Ovary (tissue), 9 donors: ENCODE data around the gene ZNF701. TPM values are rescaled to one million over a fixed set of nuclear protein-coding genes. Genes with fewer than 3 reads are reported as not detected.
"Not testable (repeated sequence)": the region's sequence is repeated elsewhere in the genome, so short reads cannot be mapped to it uniquely, and the experiment has no call there.

Experiments
- DNase-seq, 5 donors: peaks; one replicate each; pipeline ENCODE4 v3.0.0-alpha.2; 2019 to 2020
- H3K27ac ChIP-seq, 2 donors: fragments of 200-600 bp; one replicate each; pipeline versions ENCODE4 v1.5.1 to v1.8.0; 2019 to 2022
- H3K27me3 ChIP-seq: fragments of 200-600 bp; one replicate; pipeline ENCODE4 v1.8.0; 2022
- H3K36me3 ChIP-seq: fragments of 200-600 bp; sonication (generic); one replicate; pipeline ENCODE4 v1.5.1; 2019
- H3K4me1 ChIP-seq: one replicate; pipeline ENCODE4 v1.8.1; 2013; ENCODE audit warnings: mild to moderate bottlenecking, moderate library complexity; ENCODE audit not compliant: insufficient read depth
- H3K4me3 ChIP-seq: fragments of 200-600 bp; sonication (generic); one replicate; pipeline ENCODE4 v1.5.1; 2017
- H3K9me3 ChIP-seq, 2 donors: fragments of 200-600 bp in 1 of 2; sonication (generic) in 1 of 2; one replicate each; pipeline versions ENCODE4 v1.5.1 to v1.8.1; 2013 to 2019; ENCODE audit warnings: mild to moderate bottlenecking in 1 of 2, moderate library complexity in 1 of 2
- CTCF ChIP-seq, 3 donors: fragments of 450-650 bp in 2 of 3; fragments of 200-600 bp in 1 of 3; IDR thresholded peaks; one replicate each; pipeline versions ENCODE4 v1.5.1 to v1.8.0; 2016 to 2022; ENCODE audit warnings: antibody characterized with exemption in 3 of 3, mild to moderate bottlenecking in 1 of 3
- EP300 ChIP-seq: sonication (generic); formaldehyde crosslinking; IDR thresholded peaks from one replicate; pipeline ENCODE4 v1.6.1; 2017; ENCODE audit warnings: antibody characterized with exemption
- POLR2A ChIP-seq: fragments of 450-650 bp; IDR thresholded peaks from one replicate; pipeline ENCODE4 v1.6.1; 2017; ENCODE audit warnings: antibody characterized with exemption, mild to moderate bottlenecking, moderate library complexity
- WGBS, 3 donors: extraction: QIAGEN DNeasy Blood & Tissue Kit in 1 of 3; methylation state at CpG; one replicate each; pipeline versions ENCODE4 v1.1.5 to v1.1.7; 2013 to 2017; 5-methylcytosine and 5-hydroxymethylcytosine counted together
- intact Hi-C, 4 donors: fragments of 100-400 bp; cut with DNase I; formaldehyde crosslinking; loops; one replicate each; pipeline versions ENCODE4 v1.11.0 to v1.15.1; 2022 to 2023
- polyA plus RNA-seq, 2 donors: library from polyadenylated mRNA; stranded (reverse); fragments of 200-250 nt in 1 of 2; fragments of 350-450 nt in 1 of 2; fragmentation: Illumina TruSeq in 1 of 2; extraction: RNeasy Lipid Tissue Mini Kit (QIAGEN cat#74804) in 1 of 2; gene quantifications; one replicate each; pipeline ENCODE4 v1.2.3, GENCODE V29; 2013 to 2014
- total RNA-seq, 7 donors: library from RNA; depleted of rRNA in 2 of 7; stranded (reverse); fragments of >200 nt in 2 of 7; fragmentation: NEBNext Ultra II Directional in 3 of 7; extraction: Animal tissue kit (Norgen Biotek cat#: 25700) in 3 of 7; gene quantifications; one replicate each; pipeline versions ENCODE4 v1.1.0 to v1.2.4, GENCODE V29; 2016 to 2023
- donor health status: DM: no; HTN: no; CAD: no; lungs with moderate emphysema.
- donor health status: DM: no; HTN: no; CAD: no.
- donor health status: Bipolar disorder and iron deficiency.
- donor health status: DM: yes; HTN: yes; CAD: no.
- donor health status: DM: no; HTN: no; CAD: no.
- donor health status: DM: yes; HTN: yes; CAD: no.

The ZNF701 gene
- total and polyA plus RNA-seq, 9 donors, result 7.3 to 21.7 (median 15.5) TPM

- intact Hi-C loops, result no loop called here
- H3K27me3 ChIP-seq, result no peaks in the 10 kb centered on the region
- DNase-seq, result peak; percentile 92 to 97 (median 96)
- no peaks in the 10 kb centered on the region for H3K9me3 ChIP-seq
- H3K4me3 ChIP-seq, result peak within 1 kb of the TSS; percentile 66
- no peaks in the 10 kb centered on the region for H3K36me3 ChIP-seq
- peak within 1 kb of the TSS; percentile 11 to 76 for H3K27ac ChIP-seq
- peaks cover 7% of the 10 kb centered on the region for H3K4me1 ChIP-seq
- 0 to 1% (median 1%) methylated on average over 45 to 54 of the region's 54 CpGs for WGBS, 3 donors
- peak; percentile 25 for TF ChIP-seq POLR2A
- peak in 2 of 3 donors; percentile 58 to 60 for TF ChIP-seq CTCF (IDR thresholded peaks at IDR 0.05)
- TF ChIP-seq EP300, result no peak
Measured at GRCh38 chr19:52527134-52527955, 42.7 kb upstream of the ZNF701 start, which contains the start of gene ZNF808. ZNF808 (plus strand) TSS chr19:52527668; CDS start chr19:52543285, 15,617 bp downstream.

- DNase-seq, result peak; percentile 15 to 47 (median 37)
- TF ChIP-seq EP300 (no peak), CTCF (IDR thresholded peaks at IDR 0.05) (no peak), POLR2A (no peak)
- WGBS, 3 donors, result 0 to 2% (median 1%) methylated on average over 25 of the region's 25 CpGs
- intact Hi-C loops, result no loop called here
- Histone ChIP-seq H3K9me3 (no peaks in the 10 kb centered on the region), H3K4me3 (peak overlapping the region; percentile 66), H3K4me1 (peaks cover 7% of the 10 kb centered on the region), H3K27me3 (no peaks in the 10 kb centered on the region), H3K36me3 (no peaks in the 10 kb centered on the region), H3K27ac (peak overlapping the region; percentile 11 to 76)
Measured at GRCh38 chr19:52527956-52528351, 42.1 kb upstream of the ZNF701 start.

GRCh38 chr19:52532480-52532879 lies 37.6 kb upstream of the ZNF701 start:
- no peak overlapping the region for H3K4me3 ChIP-seq
- H3K27ac ChIP-seq, result no peak overlapping the region
- TF ChIP-seq CTCF (IDR thresholded peaks at IDR 0.05), result no peak
- no peak for TF ChIP-seq POLR2A
- no peak for TF ChIP-seq EP300
- no peak for DNase-seq
- H3K4me1 ChIP-seq, result peaks cover 10% of the 10 kb centered on the region
- no peaks in the 10 kb centered on the region for H3K27me3 ChIP-seq
- intact Hi-C loops, result no loop called here
- 86 to 94% (median 92%) methylated on average over 2 of the region's 2 CpGs for WGBS, 3 donors
- H3K9me3 ChIP-seq, result no peaks in the 10 kb centered on the region
- no peaks in the 10 kb centered on the region for H3K36me3 ChIP-seq

GRCh38 chr19:52533901-52534300 lies 36.2 kb upstream of the ZNF701 start:
- 89 to 96% (median 90%) methylated on average over 5 of the region's 5 CpGs for WGBS, 3 donors
- H3K9me3 ChIP-seq, result no peaks in the 10 kb centered on the region
- no peaks in the 10 kb centered on the region for H3K27me3 ChIP-seq
- no peak overlapping the region for H3K27ac ChIP-seq
- peaks cover 3% of the 10 kb centered on the region for H3K4me1 ChIP-seq
- H3K4me3 ChIP-seq, result no peak overlapping the region
- no peak for DNase-seq
- no peaks in the 10 kb centered on the region for H3K36me3 ChIP-seq
- no peak for TF ChIP-seq EP300
- no peak for TF ChIP-seq POLR2A
- TF ChIP-seq CTCF (IDR thresholded peaks at IDR 0.05), result no peak
- intact Hi-C loops, result no loop called here

GRCh38 chr19:52535385-52535770 lies 34.7 kb upstream of the ZNF701 start:
- H3K4me1 ChIP-seq, H3K9me3 ChIP-seq, H3K27me3 ChIP-seq, H3K36me3 ChIP-seq, H3K27ac ChIP-seq, intact Hi-C loops: not testable (repeated sequence)
- 1% methylated on average over 15 of the region's 15 CpGs for WGBS, 3 donors
- H3K4me3 ChIP-seq, result peak overlapping the region; percentile 55
- DNase-seq, result peak; percentile 10 to 46 (median 29)
